ENCODE measurements around the gene CLCF1. TPM values are rescaled to one million over a fixed set of nuclear protein-coding genes. Genes with fewer than 3 reads are reported as not detected.

Gene CLCF1
- total RNA-seq, 1 donor from 2014 or later, result 0.68 TPM

- no peak for DNase-seq (ENCODE audit: low read depth, low spot score)
- H3K4me3 Mint-ChIP-seq, result no peak overlapping the region
- no peaks in the 10 kb centered on the region for H3K36me3 Mint-ChIP-seq (ENCODE audit: low read depth)
- H3K27me3 Mint-ChIP-seq (ENCODE audit: low read depth), result peaks cover 36% of the 10 kb centered on the region
- no peak for TF ChIP-seq CTCF (conservative IDR thresholded peaks at IDR 0.05)
- no peaks in the 10 kb centered on the region for H3K9me3 Mint-ChIP-seq
- peaks cover 17% of the 10 kb centered on the region for H3K4me1 Mint-ChIP-seq
- H3K27ac Mint-ChIP-seq (ENCODE audit: unreplicated experiment), result peak overlapping the region; percentile 90
Observed at GRCh38 chr11:67410369-67410831, 37.0 kb upstream of the CLCF1 start.

GRCh38 chr11:67409781-67410368 lies 36.5 kb upstream of the CLCF1 start:
- DNase-seq (ENCODE audit: low read depth, low spot score), result no peak
- TF ChIP-seq CTCF (conservative IDR thresholded peaks at IDR 0.05), result no peak
- no peaks in the 10 kb centered on the region for H3K36me3 Mint-ChIP-seq (ENCODE audit: low read depth)
- no peak overlapping the region for H3K4me3 Mint-ChIP-seq
- peaks cover 31% of the 10 kb centered on the region for H3K27me3 Mint-ChIP-seq (ENCODE audit: low read depth)
- H3K9me3 Mint-ChIP-seq, result no peaks in the 10 kb centered on the region
- H3K27ac Mint-ChIP-seq (ENCODE audit: unreplicated experiment), result peak overlapping the region; percentile 90
- H3K4me1 Mint-ChIP-seq, result peaks cover 17% of the 10 kb centered on the region

GRCh38 chr11:67409261-67409666 lies 35.9 kb upstream of the CLCF1 start:
- H3K4me1 Mint-ChIP-seq, result peaks cover 22% of the 10 kb centered on the region
- no peak overlapping the region for H3K4me3 Mint-ChIP-seq
- DNase-seq (ENCODE audit: low read depth, low spot score), result no peak
- H3K27me3 Mint-ChIP-seq (ENCODE audit: low read depth), result peaks cover 25% of the 10 kb centered on the region
- H3K9me3 Mint-ChIP-seq, result no peaks in the 10 kb centered on the region
- TF ChIP-seq CTCF (conservative IDR thresholded peaks at IDR 0.05), result no peak
- H3K27ac Mint-ChIP-seq (ENCODE audit: unreplicated experiment), result no peak overlapping the region
- H3K36me3 Mint-ChIP-seq (ENCODE audit: low read depth), result no peaks in the 10 kb centered on the region

- no peaks in the 10 kb centered on the region for H3K9me3 Mint-ChIP-seq
- no peak overlapping the region for H3K4me3 Mint-ChIP-seq
- no peaks in the 10 kb centered on the region for H3K36me3 Mint-ChIP-seq (ENCODE audit: low read depth)
- H3K27ac Mint-ChIP-seq (ENCODE audit: unreplicated experiment), result no peak overlapping the region
- H3K4me1 Mint-ChIP-seq, result peaks cover 22% of the 10 kb centered on the region
- H3K27me3 Mint-ChIP-seq (ENCODE audit: low read depth), result peaks cover 20% of the 10 kb centered on the region
- no peak for TF ChIP-seq CTCF (conservative IDR thresholded peaks at IDR 0.05)
- DNase-seq (ENCODE audit: low read depth, low spot score), result no peak
Observed at GRCh38 chr11:67408437-67409200, 35.2 kb upstream of the CLCF1 start.

- Mint-ChIP-seq H3K36me3 (ENCODE audit: low read depth) (no peaks in the 10 kb centered on the region), H3K27ac (ENCODE audit: unreplicated experiment) (peak overlapping the region; percentile 19), H3K27me3 (ENCODE audit: low read depth) (peaks cover 14% of the 10 kb centered on the region), H3K4me1 (peaks cover 17% of the 10 kb centered on the region), H3K4me3 (no peak overlapping the region), H3K9me3 (no peaks in the 10 kb centered on the region)
- TF ChIP-seq CTCF (conservative IDR thresholded peaks at IDR 0.05), result no peak
- DNase-seq (ENCODE audit: low read depth, low spot score), result no peak
Observed at GRCh38 chr11:67407688-67408163, 34.3 kb upstream of the CLCF1 start.
